ENCODE results near the gene RFFL.

DNA sequence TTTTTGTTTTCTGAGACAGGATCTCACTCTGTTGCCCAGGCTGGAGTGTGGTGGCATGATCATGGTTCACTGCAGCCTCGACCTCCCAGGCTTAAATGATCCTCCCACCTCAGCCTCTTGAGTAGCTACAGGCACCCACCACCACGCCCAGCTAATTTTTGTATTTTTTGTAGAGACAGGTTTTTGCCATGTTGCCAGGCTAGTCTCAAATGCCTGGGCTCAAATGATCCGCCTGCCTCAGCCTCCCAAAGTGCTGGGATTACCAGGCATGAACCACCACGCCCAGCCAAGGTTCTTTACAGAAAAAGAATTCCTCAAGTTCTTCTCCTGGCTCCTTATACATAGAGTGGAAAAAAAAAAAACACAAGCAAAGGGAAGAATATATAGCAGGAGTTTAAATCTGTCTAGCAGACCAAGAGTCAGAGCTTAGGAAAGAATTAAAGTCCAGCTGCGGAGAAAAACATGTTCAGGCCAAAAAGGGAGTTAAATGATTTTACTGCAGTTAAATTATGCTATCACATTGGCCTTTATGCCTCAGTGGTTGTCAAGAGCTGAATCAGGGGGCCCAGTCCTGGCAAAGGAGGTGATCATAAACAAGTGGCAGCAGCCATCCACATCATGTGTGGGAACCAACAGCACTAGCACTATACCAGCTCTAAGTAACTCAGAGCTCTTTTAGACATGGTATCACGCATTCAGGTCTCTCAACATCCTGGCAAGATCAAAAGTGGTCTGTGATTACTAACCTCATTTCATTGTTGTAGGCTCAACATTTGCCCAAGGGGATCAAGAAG, 43.9 kb downstream of the RFFL start:
- TF ChIP-seq, protein P1, sequence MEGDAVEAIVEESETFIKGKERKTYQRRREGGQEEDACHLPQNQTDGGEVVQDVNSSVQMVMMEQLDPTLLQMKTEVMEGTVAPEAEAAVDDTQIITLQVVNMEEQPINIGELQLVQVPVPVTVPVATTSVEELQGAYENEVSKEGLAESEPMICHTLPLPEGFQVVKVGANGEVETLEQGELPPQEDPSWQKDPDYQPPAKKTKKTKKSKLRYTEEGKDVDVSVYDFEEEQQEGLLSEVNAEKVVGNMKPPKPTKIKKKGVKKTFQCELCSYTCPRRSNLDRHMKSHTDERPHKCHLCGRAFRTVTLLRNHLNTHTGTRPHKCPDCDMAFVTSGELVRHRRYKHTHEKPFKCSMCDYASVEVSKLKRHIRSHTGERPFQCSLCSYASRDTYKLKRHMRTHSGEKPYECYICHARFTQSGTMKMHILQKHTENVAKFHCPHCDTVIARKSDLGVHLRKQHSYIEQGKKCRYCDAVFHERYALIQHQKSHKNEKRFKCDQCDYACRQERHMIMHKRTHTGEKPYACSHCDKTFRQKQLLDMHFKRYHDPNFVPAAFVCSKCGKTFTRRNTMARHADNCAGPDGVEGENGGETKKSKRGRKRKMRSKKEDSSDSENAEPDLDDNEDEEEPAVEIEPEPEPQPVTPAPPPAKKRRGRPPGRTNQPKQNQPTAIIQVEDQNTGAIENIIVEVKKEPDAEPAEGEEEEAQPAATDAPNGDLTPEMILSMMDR (IDR thresholded peaks at IDR 0.05) = no peak
- TF ChIP-seq EZH2 (IDR thresholded peaks at IDR 0.05; ENCODE audit: borderline replicate concordance, insufficient read depth, low read depth, low read length, poor library complexity, severe bottlenecking) = no peak

All from B cell (primary cell).